Measurements from ENCODE around the gene ANKRD11.
"Not testable (repeated sequence)": the region's sequence is repeated elsewhere in the genome, so short reads cannot be mapped to it uniquely, and the experiment has no call there.

ANKRD11 gene

DNA sequence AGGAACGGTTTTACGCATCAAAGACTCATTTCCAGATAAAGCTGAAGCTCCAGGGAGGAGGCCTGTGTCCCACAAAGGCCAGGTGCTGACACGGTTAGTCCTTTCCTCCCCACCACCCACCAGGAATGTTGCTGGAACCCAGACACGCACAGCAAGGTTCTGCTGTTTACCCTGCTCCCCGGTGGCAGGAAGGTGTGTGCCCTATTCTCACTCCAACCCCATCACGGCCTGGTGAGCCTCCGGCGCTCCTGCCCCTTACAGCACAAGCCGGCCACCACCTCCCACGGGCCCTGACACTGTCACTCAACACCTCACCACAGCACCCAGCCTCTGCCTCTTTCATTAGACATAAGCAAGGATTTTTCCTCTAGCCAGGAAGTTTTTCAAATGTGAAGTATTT, 47.8 kb downstream of the ANKRD11 start:
- peak overlapping the region in 19 of 21 experiments; percentile 20 to 87 (median 78) for H3K27ac ChIP-seq
- H3K4me3 ChIP-seq: peak overlapping the region in 1 of 7 experiments; percentile 16

DNA sequence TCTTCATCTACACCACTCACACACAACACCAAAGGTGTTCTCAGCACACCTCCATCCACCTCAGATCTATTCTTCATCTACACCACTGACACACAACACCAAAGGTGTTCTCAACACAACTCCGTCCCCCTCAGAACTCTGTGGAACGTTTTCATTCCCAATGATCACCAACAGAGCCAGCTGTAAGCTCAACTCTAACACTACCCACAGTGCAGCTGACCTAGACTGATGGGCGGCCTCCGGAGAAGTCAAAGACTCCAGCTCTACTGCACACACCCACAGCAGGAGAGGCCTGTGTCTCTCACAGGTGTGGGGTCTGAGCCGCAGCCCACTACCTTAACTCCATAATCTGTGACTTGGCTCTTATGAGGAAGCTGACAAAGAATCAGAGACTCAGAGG, 50.7 kb downstream of the ANKRD11 start:
- Histone ChIP-seq H3K27ac (peak overlapping the region in 4 of 21 experiments; percentile 30 to 54 (median 38)), H3K4me3 (no peak overlapping the region)

DNA sequence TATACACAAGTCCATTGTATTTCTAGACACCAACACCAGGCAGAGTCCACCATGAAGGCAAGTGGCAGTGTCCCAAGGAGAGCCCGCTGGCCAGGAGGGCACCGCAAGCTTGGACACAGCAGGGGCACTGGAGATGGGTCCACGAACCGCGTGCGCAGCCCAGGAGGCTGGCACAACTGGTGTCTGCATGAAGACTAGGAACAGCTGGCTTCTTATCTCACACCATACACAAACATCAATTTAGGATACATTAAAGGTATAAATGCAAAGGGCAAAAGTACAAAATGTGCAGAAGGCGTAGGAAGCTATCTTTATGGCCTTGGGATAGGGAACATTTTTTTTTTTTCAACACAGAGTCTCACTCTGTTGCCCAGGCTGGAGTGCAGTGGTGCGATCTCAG, 52.4 kb downstream of the ANKRD11 start:
- Histone ChIP-seq H3K4me3 (no peak overlapping the region), H3K27ac (peak overlapping the region in 1 of 21 experiments; percentile 12)

DNA sequence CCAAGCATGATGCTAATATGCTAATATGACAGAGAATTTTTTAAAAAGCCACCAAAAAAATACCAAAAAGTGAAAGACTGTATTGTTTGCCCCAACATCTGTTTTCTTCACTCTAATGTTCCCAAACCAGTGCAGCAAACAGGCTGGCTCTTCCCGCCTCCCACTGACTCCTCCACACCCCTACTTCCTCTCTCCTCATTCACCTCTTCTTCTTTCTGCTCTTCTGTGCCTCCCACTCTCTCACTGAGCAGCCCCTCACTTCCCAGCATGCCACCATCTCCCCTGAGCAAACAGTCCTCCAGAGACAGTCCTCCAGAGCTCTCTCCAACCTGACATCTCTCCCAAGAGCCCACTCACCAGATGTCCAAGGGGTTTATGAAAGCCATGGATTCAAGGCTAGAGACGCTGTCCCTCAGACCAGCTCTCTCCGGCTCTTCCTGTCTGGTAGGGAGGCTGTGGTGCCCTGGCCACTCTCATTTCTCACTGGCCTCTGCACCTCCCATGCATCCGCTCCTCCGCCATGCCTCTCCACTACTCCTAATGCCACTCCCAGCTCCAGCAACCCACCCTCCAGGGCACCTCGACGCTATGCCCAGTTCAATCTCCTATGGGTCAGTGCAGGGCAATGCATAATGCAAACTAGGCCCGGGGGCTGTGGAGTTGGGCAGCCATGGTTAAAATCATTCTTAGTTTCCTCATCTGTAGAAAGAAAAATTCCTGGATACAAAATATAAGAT, 52.9 kb downstream of the ANKRD11 start:
- Histone ChIP-seq H3K27ac (peak overlapping the region in 1 of 21 experiments; percentile 12), H3K4me3 (no peak overlapping the region)

DNA sequence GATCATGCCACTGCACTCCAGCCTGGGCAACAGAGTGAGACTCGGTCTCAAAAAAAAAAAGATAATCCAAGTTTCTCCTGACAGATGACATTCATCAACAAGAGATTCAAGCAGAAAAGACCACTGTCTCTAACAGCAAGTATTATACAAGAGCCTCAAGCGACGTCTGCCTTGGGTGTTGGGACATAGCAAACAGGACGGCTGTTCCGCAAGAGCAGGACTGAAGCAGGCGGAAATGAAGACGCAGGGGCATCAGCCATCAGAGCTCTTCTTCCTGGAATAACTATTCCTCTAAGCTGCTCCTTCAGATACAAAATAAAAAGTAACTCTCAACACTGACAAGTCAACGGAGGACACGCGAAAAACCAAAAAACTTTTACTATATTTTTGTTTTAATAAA, 54.0 kb downstream of the ANKRD11 start:
- Histone ChIP-seq H3K27ac (no peak overlapping the region), H3K4me3 (no peak overlapping the region)

DNA sequence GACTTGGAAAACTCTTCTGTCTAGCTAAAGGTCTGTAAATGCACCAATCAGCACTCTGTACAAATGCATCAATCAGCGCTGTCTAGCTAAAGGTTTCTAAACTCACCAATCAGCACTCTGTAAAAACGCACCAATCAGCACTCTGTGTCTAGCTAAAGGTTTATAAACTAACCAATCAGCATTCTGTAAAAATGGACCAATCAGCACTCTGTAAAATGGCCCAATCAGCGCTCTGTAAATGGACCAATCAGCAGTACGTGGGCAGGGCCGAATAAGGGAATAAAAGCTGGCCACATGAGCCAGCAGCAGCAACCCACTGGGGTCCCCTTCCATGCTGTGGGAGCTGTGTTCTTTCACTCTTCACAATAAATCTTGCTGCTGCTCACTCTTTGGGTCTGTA, 55.3 kb downstream of the ANKRD11 start:
- peak overlapping the region in 1 of 21 experiments; percentile 3 for H3K27ac ChIP-seq
- not testable (repeated sequence) for H3K4me3 ChIP-seq

DNA sequence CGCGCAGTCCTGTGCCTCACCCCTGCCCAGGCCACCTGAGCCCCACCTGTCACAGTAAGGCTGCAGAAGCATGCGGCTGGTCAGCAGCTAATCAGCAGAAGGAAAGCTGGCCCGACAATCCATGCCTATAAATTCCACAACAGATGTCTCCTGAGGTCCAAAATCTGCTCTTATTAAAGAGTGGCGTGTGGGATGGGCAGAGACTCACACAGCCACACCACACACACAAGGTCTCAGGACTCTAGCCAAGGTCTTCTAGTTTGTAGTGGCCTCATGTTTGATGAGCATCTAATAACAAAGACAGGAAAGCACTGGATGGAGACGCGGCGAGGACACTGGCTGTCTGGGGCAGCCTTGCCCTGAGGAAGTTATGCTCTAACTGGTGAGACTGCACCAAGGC, 55.9 kb downstream of the ANKRD11 start:
- H3K27ac ChIP-seq: no peak overlapping the region
- H3K4me3 ChIP-seq: no peak overlapping the region

DNA sequence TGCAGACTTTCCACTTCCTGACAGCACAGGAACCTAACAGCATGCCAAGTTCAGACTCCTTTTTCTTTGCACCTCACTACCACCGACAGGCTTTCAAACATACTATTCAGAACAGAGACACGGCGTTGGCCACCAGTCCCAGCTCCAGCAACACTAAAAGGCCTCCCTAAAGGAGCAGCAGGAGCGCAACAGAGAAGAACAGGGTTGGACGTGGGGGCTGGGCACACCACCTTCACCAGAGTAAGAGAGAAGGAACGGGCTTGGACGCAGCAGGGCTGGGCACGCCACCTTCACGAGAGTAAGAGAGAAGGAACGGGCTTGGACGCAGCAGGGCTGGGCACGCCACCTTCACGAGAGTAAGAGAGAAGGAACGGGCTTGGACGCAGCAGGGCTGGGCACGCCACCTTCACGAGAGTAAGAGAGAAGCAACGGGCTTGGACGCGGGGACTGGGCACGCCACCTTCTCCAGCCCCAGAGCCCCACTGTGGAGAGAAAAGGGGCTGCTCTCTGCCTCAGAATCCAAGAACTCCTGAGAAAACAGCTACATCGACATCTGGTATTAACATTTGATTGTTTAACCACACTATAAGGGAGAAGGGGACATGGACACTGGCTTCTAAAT, 56.9 kb downstream of the ANKRD11 start:
- H3K27ac ChIP-seq, H3K4me3 ChIP-seq: not testable (repeated sequence)

DNA sequence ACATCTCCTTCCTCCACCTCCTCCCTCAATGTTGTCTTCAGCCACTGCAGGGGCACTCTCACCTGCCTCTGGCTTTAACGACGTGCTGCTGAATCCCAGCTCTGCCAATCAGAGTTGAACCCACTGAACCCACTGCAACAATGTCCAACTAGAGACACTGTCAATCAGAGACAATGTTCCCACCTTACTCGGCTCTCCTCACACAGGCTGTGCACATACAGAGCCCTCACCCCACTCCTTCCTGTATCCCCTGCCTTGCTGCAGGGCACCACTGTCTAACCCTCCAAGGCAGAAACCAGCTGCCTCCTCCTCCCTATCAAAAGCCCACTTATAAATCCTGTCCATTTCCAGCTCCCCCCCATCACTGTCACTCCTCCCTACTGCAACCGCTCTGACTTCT, 58.7 kb downstream of the ANKRD11 start:
- peak overlapping the region in 1 of 21 experiments; percentile 13 for H3K27ac ChIP-seq
- no peak overlapping the region for H3K4me3 ChIP-seq

DNA sequence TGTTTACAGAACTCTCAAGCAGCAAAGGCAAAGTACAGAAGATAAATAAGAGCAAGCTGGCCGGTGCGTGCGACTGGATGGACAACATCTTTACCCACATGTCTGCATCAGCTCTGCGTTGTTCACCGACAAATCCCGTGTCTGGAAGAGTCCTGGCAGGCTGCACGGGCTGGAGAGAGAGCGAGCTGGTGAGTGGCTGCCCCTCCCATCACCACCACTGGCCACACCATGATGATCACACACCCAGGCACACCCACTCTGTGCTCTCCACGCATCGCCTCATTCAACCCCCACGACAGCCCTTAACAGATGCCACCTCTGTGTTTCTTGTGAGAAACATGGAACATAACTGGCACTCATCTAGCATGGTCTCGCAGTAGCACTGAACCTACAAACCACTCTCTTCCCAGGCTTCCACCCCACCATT, 59.2 kb downstream of the ANKRD11 start:
- Histone ChIP-seq H3K4me3 (no peak overlapping the region), H3K27ac (peak overlapping the region in 1 of 21 experiments; percentile 13)

DNA sequence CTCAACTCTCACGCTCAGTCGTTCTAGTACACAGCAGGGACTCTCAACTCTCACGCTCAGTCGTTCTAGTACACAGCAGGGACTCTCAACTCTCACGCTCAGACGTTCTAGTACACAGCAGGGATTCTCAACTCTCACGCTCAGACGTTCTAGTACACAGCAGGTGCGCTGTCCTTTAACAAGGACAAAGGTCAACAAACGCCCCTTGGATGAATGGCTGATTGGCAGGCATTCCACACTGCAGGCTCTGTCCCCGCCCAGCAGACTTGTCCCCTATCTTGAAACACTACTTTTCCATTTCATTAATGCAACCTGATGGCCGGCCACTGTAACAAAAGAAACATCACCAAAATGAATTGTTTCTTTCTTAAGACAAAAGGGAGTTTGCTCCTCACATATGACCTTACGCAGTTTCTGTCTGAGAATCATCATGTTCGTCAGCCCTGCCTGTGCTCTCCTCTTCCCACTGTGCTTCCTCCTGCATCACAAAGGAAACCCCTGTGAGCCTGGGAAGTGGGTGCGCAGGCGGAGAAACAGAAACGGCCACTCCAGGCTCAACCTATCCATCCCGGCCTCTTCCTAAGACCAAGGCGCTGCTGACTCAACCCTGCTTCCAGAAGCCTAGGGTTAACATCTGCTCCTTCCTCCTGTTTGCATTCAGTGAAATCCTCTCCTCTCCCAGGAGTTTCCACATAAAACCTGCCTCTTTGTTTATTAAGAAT, 59.8 kb downstream of the ANKRD11 start:
- peak overlapping the region in 1 of 21 experiments; percentile 58 for H3K27ac ChIP-seq
- H3K4me3 ChIP-seq: no peak overlapping the region

DNA sequence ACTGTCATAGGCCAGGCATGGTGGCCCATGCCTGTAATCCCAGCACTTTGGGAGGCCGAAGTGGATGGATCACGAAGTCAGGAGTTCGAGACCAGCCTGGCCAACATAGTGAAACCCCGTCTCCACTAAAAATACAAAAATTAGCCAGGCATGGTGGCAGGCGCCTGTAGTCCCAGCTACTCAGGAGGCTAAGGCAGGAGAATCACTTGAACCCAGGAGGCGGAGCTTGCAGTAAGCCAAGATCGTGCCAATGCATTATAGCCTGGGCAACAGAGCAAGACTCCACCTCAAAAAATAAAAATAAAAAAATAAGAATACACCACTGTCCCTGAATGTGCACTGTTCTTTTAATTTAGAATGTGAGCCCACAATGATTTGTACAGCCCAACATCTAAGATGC, 61.8 kb downstream of the ANKRD11 start:
- not testable (repeated sequence) for H3K4me3 ChIP-seq

DNA sequence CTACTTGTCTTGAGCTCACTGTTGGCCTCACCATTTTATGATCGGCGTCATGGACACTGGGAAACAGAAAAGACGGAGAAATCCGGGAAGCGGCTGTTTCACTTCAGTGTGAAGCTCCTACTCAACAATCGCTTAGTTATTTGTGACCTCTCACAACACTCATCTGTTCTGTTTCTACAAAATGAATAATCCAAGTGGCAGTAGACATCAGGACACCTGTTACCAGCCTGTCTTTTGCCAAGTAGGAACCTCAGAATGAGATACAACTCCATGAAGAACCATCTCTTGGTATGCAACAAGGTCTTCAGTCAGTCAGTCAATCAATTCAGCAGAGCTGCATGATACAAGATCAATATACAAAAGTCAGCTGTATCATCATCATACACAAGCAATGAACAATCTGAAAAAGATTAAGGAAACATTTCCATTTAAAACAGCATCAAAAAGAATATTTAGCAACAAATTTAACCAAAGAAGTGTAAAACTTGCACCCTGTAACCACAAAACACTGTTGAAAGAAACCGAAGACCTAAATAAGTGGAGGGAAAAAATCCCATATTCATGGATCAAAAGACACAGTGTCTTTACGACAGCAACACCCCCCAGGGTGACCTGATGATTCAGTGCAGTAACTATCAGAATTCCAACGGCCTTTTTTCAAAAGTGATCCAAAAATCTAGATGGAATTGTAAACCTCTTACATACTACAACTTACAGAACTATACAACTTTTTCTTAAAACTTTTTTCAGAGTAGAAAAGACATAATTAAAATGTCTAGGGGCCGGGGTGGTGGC, 63.4 kb downstream of the ANKRD11 start:
- no peak overlapping the region for H3K4me3 ChIP-seq
- H3K27ac ChIP-seq: no peak overlapping the region

More for the DNA sequence above, 61.8 kb downstream of the ANKRD11 start:
- H3K27ac ChIP-seq: not testable (repeated sequence)

DNA sequence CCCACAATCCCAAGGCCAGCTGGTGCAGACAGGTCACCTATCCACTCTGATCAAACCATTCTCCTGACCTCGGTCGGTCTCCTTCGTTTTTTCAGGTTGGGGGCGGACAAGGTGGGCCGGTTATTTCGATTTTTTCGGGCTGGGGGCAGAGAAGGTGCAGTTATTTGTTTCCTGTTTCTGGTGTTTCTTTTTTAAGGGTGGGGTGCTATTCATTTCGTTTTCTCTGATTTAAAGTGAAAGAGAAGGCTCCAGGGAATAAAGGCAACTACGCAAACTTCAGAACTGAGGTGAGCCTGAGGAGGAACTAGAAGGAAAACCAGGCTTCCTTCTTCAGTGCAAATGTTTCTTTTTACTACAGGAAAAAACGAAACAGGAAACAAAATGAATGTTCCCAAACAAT, 64.8 kb downstream of the ANKRD11 start:
- Histone ChIP-seq H3K4me3 (no peak overlapping the region), H3K27ac (peak overlapping the region in 2 of 21 experiments; percentile 21 to 50)

DNA sequence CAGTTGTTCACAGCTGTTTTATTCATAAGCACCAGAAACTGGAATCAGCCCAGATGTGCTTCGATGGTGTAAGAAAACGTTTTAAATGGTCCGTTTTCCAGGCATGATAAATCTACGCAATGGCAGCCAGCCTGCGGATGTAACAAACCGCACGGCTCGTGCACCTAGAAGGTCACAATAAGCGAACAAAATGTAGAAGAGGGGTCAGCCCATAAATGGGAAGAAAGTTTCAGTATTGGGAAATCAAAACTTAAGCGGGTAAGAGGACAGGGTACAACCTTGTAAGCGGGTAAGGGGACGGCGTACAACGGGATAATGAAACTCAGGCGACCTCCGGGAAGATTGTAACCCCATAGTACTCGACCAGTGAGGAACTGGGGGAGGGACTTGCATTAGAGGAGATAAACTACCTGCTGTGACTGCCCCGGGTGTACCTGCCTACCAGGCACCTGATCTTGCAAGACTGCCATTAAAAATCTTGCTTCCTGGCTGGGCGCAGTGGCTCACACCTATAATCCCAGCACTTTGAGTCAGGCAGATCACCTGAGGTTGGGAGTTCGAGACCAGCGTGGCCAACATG, 66.6 kb downstream of the ANKRD11 start:
- peak overlapping the region in 1 of 21 experiments; percentile 74 for H3K27ac ChIP-seq

DNA sequence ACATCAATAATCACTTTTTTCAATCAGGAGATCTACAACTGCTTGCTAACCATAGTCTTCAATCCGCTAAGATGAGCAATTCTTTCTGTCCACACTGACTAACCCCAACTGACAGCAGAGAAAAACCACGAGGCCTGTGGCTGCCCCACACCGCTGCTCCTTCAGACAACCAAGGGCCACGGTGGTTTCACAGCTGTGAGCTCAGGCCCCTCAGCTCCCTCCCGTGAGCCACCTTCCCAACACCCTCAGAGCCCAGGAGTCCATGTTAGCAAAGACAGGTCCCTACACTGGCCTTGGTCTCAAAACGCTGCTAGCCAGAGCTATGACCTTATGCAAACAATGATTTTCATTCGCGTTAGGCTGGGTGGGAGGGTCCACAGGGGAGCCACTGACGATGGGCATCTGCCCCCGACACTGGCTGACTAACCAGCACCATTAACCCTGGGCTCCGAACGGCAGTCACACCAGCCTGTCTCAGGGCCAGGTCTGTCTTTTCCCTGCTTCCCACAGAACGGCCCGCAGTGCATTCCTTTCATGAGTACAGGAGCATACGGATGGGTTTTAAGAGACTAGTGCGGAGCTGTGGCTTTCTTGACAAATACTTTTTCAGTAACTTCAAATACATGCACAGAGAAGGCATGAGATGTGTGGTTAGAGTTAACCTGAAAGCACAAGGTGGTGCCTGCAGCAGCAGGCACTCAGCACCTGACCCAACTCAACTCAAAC, 67.3 kb downstream of the ANKRD11 start:
- Histone ChIP-seq H3K27ac (peak overlapping the region in 8 of 21 experiments; percentile 2 to 74 (median 24)), H3K4me3 (no peak overlapping the region)

More for the DNA sequence above, 66.6 kb downstream of the ANKRD11 start:
- no peak overlapping the region for H3K4me3 ChIP-seq

DNA sequence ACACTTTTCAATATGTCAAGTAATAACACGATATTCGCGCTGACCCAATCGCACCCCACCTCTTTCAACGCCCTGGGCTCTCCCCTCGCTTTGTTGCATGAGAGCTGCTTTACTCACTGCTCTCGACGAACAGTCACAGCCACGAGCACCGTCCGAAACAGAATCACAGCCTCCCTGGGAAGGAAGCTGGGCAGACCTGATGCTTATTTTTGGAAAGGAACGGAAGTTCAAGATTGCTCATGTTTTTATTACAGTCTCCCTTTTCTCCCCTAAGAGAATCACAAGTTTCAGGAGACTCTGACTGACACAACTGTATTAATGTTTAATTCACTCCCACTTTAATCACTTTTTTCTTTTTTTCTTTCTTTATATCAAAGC, 67.8 kb downstream of the ANKRD11 start:
- H3K27ac ChIP-seq: peak overlapping the region in 7 of 21 experiments; percentile 2 to 74 (median 21)
- no peak overlapping the region for H3K4me3 ChIP-seq

DNA sequence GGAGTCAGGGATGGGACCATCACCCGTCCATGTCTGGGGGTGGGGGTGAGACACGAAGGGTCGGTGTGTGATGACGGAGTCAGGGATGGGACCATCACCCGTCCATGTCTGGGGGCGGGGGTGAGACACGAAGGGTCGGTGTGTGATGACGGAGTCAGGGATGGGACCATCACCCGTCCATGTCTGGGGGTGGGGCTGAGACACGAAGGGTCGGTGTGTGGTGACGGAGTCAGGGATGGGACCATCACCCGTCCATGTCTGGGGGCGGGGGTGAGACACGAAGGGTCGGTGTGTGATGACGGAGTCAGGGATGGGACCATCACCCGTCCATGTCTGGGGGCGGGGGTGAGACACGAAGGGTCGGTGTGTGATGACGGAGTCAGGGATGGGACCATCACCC, 69.1 kb downstream of the ANKRD11 start:
- H3K4me3 ChIP-seq, H3K27ac ChIP-seq: not testable (repeated sequence)

DNA sequence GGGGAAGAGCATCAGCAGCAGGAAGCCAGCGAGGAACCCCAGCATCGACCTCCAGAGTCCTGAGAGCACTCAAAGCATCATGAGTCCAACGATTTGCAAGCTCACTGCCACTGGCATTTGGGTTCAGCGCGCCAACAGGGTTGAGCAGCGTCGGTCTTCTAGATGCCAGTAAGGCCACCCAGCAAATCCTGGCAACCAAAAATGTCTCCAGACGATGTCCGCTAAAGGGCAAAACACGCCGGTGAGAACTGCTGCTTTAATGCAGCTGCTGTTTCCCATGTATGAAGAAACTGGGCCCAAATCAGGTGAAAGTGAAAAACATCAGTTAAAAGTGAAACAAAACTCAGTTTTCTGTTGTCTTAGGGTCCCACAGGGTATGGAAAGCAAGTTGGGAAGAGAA, 70.2 kb downstream of the ANKRD11 start:
- Histone ChIP-seq H3K27ac (no peak overlapping the region), H3K4me3 (no peak overlapping the region)
